ENCODE results near the gene PRIM2. TPM values are rescaled to one million over a fixed set of nuclear protein-coding genes. Genes with fewer than 3 reads are reported as not detected.
A peak's percentile ranks its signal among the peaks of the same experiment; 100 is the strongest.
"Not testable (repeated sequence)": the region's sequence is repeated elsewhere in the genome, so short reads cannot be mapped to it uniquely, and the experiment has no call there.

Gene PRIM2
- total RNA-seq, 2 donors from 2014 or later, result 42.7 to 49.1 TPM

- not testable (repeated sequence) for ATAC-seq (replicated peaks); H3K36me3 Mint-ChIP-seq (ENCODE audit: low read depth); H3K4me3 Mint-ChIP-seq; H3K27me3 Mint-ChIP-seq; H3K27ac Mint-ChIP-seq; H3K4me1 Mint-ChIP-seq; H3K9me3 Mint-ChIP-seq
Observed at GRCh38 chr6:57365076-57365583, 47.7 kb downstream of the PRIM2 start.

GRCh38 chr6:57368965-57369731 is 51.7 kb downstream of the PRIM2 start:
- H3K4me1 Mint-ChIP-seq; H3K27ac Mint-ChIP-seq; H3K27me3 Mint-ChIP-seq; H3K4me3 Mint-ChIP-seq; H3K9me3 Mint-ChIP-seq; H3K36me3 Mint-ChIP-seq (ENCODE audit: low read depth): not testable (repeated sequence)
- peak; percentile 78 for ATAC-seq (replicated peaks)

DNA sequence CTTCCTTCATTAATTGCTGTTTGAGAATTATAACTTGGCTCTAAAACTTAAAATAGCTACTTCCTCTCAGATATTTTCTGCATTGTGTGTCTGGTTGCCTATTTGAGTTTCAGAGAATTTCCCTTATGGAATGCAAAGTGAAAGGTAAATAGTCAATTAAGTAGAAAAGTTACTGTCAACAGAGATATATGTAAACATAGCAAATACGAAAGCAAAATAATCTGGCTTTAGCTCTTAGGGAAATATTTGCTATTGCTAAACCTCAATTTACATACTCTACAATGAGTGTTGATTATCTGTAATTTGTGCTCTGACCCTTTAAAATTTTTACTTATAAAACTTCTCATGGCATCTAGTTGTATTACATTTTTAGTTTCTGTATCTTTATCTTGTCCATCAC is 54.3 kb downstream of the PRIM2 start:
- H3K4me1 Mint-ChIP-seq; ATAC-seq (replicated peaks); H3K4me3 Mint-ChIP-seq; H3K27me3 Mint-ChIP-seq; H3K9me3 Mint-ChIP-seq; H3K27ac Mint-ChIP-seq: not testable (repeated sequence)
- peaks cover 21% of the 10 kb centered on the region for H3K36me3 Mint-ChIP-seq (ENCODE audit: low read depth)

DNA sequence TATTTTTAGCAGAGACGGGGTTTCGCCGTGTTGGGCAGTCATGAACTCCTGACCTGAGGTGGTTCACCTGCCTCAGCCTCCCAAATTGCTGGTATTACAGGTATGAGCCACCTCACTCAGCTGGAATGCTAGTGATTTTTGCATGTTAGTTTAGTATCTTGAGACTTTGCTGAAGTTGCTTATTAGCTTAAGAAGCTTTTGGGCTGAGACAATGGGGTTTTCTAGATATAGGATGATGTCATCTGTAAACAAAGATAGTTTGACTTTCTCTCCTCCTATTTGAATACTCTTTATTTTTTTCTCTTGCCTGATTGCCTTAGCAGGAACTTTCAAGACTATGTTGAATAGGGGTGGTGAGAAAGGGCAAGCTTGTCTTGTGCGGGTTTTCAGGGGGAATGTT is 57.3 kb downstream of the PRIM2 start:
- H3K27me3 Mint-ChIP-seq; H3K27ac Mint-ChIP-seq; H3K9me3 Mint-ChIP-seq; ATAC-seq (replicated peaks); H3K4me1 Mint-ChIP-seq; H3K4me3 Mint-ChIP-seq: not testable (repeated sequence)
- H3K36me3 Mint-ChIP-seq (ENCODE audit: low read depth), result peaks cover 30% of the 10 kb centered on the region

DNA sequence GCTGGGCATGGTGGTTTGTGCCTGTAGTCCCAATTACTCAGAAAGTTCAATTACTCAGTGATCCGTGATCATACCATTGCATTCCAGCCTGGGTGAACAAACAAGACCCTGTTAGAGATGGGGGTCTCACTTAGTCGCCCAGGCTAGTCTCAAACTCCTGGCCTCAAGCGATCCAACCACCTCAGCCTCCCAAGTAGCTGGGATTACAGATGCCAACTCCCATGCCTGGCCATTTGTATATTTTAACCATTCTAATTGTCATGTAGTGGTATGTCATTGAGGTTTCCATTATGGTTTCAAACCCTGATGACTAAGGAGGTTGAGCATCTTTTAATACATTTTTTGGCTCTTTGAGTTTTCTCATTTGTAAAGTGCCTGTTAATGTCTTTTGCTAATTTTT is 58.7 kb downstream of the PRIM2 start:
- not testable (repeated sequence) for H3K27me3 Mint-ChIP-seq; H3K4me3 Mint-ChIP-seq; H3K9me3 Mint-ChIP-seq; H3K4me1 Mint-ChIP-seq; H3K27ac Mint-ChIP-seq; ATAC-seq (replicated peaks)
- H3K36me3 Mint-ChIP-seq (ENCODE audit: low read depth), result peaks cover 43% of the 10 kb centered on the region

GRCh38 chr6:57389038-57389592 is 71.7 kb downstream of the PRIM2 start:
- not testable (repeated sequence) for H3K27ac Mint-ChIP-seq
- ATAC-seq (replicated peaks), result peak; percentile 47

DNA sequence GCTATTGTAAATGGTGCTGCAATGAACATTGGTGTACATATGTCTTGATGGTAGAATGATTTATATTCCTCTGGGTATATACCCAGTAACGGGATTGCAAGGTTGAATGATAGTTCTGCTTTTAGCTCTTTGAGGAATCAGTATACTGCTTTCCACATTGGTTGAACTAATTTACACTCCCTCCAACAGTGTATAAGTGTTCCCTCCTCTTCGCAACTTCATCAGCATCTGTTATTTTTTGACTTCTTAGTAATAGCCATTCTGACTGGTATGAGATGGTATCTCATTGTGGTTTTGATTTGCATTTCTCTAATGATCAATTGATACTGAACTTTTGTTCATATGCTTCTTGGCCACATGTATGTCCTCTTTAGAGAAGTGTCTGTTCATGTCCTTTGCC is 73.4 kb downstream of the PRIM2 start:
- not testable (repeated sequence) for ATAC-seq (replicated peaks); H3K9me3 Mint-ChIP-seq; H3K4me3 Mint-ChIP-seq

More at GRCh38 chr6:57389038-57389592, 71.7 kb downstream of the PRIM2 start:
- H3K4me3 Mint-ChIP-seq, H3K27me3 Mint-ChIP-seq, H3K9me3 Mint-ChIP-seq: not testable (repeated sequence)
- peaks cover 14% of the 10 kb centered on the region for H3K4me1 Mint-ChIP-seq
- H3K36me3 Mint-ChIP-seq (ENCODE audit: low read depth), result peaks cover 33% of the 10 kb centered on the region

GRCh38 chr6:57392047-57392446 is 74.6 kb downstream of the PRIM2 start:
- Mint-ChIP-seq H3K36me3 (ENCODE audit: low read depth) (peaks cover 45% of the 10 kb centered on the region), H3K4me1 (peaks cover 19% of the 10 kb centered on the region)
- H3K27ac Mint-ChIP-seq; ATAC-seq (replicated peaks); H3K4me3 Mint-ChIP-seq; H3K27me3 Mint-ChIP-seq; H3K9me3 Mint-ChIP-seq: not testable (repeated sequence)

More for the DNA sequence above, 73.4 kb downstream of the PRIM2 start:
- Mint-ChIP-seq H3K4me1 (peaks cover 19% of the 10 kb centered on the region), H3K36me3 (ENCODE audit: low read depth) (peaks cover 38% of the 10 kb centered on the region)
- not testable (repeated sequence) for H3K27me3 Mint-ChIP-seq, H3K27ac Mint-ChIP-seq

DNA sequence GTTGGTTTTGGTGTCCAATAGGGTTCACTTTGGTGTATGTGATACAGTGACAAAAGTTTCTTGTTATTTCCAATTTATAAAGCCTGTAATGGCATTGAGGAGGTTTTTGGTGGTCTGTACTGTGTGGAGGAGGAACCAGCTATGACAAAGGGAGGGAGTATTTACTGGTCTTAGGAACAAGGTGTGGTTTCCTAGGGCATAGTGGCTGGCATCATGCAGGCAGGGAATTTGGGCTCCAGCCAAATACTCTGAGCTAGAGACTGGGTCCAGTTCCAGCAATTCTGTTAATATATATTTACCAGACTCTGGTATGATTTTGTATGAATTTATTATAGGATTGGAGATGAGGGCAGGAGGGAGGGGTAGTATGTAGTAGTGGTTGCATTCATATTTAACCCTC is 101.9 kb downstream of the PRIM2 start:
- H3K27me3 Mint-ChIP-seq; H3K27ac Mint-ChIP-seq; H3K4me3 Mint-ChIP-seq; ATAC-seq (replicated peaks); H3K4me1 Mint-ChIP-seq; H3K9me3 Mint-ChIP-seq: not testable (repeated sequence)
- H3K36me3 Mint-ChIP-seq (ENCODE audit: low read depth), result peaks cover 13% of the 10 kb centered on the region

DNA sequence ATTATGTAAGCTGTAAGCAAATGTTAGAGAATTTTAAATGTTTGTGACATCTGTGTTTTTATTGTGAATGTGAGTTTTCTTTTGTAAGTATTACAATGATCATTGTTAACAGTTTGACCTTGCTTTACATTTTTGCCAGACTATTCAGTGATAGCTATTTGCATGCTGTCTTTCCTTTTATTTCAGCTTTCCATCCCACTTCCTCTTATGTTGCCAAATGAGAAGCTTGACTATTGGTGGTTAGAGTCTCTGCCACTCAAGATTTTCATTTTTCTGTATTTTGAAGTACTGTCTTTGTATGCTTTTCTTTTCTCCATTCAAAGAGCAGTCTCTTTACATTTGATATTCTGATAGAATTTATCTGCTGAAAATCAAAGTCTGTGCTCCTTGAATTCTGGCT is 104.1 kb downstream of the PRIM2 start:
- Mint-ChIP-seq H3K27ac (no peak overlapping the region), H3K4me1 (peaks cover 9% of the 10 kb centered on the region), H3K27me3 (no peaks in the 10 kb centered on the region), H3K36me3 (ENCODE audit: low read depth) (peaks cover 5% of the 10 kb centered on the region), H3K4me3 (no peak overlapping the region), H3K9me3 (no peaks in the 10 kb centered on the region)
- ATAC-seq (replicated peaks), result no peak

- ATAC-seq (replicated peaks), result no peak
- H3K36me3 Mint-ChIP-seq (ENCODE audit: low read depth), result no peaks in the 10 kb centered on the region
Observed at GRCh38 chr6:57423468-57423867, 106.0 kb downstream of the PRIM2 start.

GRCh38 chr6:57431742-57432141 is 114.3 kb downstream of the PRIM2 start:
- ATAC-seq (replicated peaks); H3K4me3 Mint-ChIP-seq; H3K9me3 Mint-ChIP-seq; H3K27me3 Mint-ChIP-seq; H3K4me1 Mint-ChIP-seq: not testable (repeated sequence)
- peak overlapping the region; percentile 15 for H3K27ac Mint-ChIP-seq
- H3K36me3 Mint-ChIP-seq (ENCODE audit: low read depth), result peaks cover 10% of the 10 kb centered on the region

More at GRCh38 chr6:57423468-57423867, 106.0 kb downstream of the PRIM2 start:
- no peak overlapping the region for H3K27ac Mint-ChIP-seq
- H3K4me1 Mint-ChIP-seq, result peaks cover 5% of the 10 kb centered on the region
- no peak overlapping the region for H3K4me3 Mint-ChIP-seq
- no peaks in the 10 kb centered on the region for H3K9me3 Mint-ChIP-seq
- no peaks in the 10 kb centered on the region for H3K27me3 Mint-ChIP-seq

DNA sequence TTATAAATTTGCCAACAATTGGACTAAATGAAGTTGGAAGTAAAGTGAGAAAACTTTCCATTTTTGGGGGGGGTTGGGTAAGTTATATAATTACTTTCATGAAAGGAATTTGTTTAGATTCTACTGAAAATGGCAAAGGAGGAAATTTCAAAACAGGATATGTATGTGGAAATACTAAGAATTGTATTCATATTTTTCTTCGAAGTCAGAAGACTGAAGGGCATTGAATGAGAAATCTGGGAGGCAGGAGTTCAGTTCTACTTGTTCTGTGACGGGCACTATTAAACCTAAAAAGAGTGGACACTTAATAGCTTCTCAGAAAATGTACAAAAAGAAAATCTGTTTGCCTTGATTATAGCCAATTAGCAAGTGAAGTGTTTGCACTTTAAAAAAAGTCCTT is 114.7 kb downstream of the PRIM2 start:
- peaks cover 7% of the 10 kb centered on the region for H3K4me1 Mint-ChIP-seq
- H3K27me3 Mint-ChIP-seq, result no peaks in the 10 kb centered on the region
- no peaks in the 10 kb centered on the region for H3K9me3 Mint-ChIP-seq
- H3K27ac Mint-ChIP-seq, result peak overlapping the region; percentile 15
- ATAC-seq (replicated peaks), result no peak
- H3K4me3 Mint-ChIP-seq, result no peak overlapping the region
- peaks cover 10% of the 10 kb centered on the region for H3K36me3 Mint-ChIP-seq (ENCODE audit: low read depth)

DNA sequence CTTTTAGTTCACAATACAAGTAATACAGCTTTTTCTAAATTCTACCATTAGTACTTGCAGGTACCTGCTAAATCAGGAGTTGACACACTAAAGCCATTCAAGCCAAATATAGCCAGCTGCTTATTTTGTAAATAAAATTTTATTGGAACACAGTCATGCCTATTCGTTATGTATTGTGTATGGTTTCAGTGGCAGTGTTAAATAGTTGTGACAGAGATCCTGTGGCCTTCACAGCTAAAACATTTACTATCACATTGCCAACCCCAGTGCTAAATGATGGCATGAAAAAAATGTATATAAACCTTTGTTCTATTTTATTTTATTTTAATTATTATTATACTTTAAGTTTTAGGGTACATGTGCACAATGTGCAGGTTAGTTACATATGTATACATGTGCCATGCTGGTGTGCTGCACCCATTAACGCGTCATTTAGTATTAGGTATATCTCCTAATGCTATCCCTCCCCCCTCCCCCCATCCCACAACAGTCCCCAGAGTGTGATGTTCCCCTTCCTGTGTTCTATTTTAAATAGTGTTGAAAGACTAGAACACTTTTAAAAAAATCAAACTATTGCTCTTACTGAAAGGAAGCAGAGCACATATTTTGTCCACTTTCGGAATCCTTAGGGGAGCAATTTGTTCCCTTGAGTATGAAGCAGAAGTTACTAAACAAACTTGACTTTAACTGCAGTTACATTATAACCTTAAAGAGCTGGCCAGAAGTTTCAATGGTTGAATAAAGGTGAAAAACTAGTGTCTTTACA is 115.7 kb downstream of the PRIM2 start:
- no peak overlapping the region for H3K4me3 Mint-ChIP-seq
- H3K9me3 Mint-ChIP-seq, result no peaks in the 10 kb centered on the region
- H3K27ac Mint-ChIP-seq, result no peak overlapping the region

DNA sequence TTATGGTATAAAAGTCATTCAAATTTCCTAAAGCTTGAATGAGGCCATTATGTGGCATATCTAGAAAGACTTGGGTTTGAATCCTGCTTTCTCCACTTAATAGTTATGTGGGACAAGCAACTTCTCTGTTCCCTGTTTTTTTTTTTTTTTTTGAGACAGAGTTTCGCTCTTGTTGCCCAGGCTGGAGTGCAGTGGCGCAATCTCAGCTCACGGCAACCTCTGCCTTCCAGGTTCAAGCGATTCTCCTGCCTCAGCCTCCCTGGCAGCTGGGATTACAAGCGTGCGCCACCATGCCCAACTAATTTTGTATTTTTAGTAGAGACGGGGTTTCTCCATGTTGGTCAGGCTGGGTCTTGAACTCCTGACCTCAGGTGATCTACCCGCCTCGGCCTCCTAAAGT is 116.4 kb downstream of the PRIM2 start:
- not testable (repeated sequence) for ATAC-seq (replicated peaks); H3K27me3 Mint-ChIP-seq

More for the DNA sequence above, 115.7 kb downstream of the PRIM2 start:
- Mint-ChIP-seq H3K36me3 (ENCODE audit: low read depth) (peaks cover 10% of the 10 kb centered on the region), H3K4me1 (peaks cover 7% of the 10 kb centered on the region), H3K27me3 (no peaks in the 10 kb centered on the region)
- ATAC-seq (replicated peaks), result no peak

More for the DNA sequence above, 116.4 kb downstream of the PRIM2 start:
- not testable (repeated sequence) for H3K4me3 Mint-ChIP-seq, H3K9me3 Mint-ChIP-seq, H3K4me1 Mint-ChIP-seq, H3K27ac Mint-ChIP-seq
- peaks cover 10% of the 10 kb centered on the region for H3K36me3 Mint-ChIP-seq (ENCODE audit: low read depth)
